Measurements from ENCODE around the gene SPAG4. TPM values are rescaled to one million over a fixed set of nuclear protein-coding genes. Genes with fewer than 3 reads are reported as not detected.

The SPAG4 gene
- total and polyA plus RNA-seq, 2 donors (not counting 1 experiment from before 2014, with no cell fraction given), result 4.3 to 6.6 TPM

DNA sequence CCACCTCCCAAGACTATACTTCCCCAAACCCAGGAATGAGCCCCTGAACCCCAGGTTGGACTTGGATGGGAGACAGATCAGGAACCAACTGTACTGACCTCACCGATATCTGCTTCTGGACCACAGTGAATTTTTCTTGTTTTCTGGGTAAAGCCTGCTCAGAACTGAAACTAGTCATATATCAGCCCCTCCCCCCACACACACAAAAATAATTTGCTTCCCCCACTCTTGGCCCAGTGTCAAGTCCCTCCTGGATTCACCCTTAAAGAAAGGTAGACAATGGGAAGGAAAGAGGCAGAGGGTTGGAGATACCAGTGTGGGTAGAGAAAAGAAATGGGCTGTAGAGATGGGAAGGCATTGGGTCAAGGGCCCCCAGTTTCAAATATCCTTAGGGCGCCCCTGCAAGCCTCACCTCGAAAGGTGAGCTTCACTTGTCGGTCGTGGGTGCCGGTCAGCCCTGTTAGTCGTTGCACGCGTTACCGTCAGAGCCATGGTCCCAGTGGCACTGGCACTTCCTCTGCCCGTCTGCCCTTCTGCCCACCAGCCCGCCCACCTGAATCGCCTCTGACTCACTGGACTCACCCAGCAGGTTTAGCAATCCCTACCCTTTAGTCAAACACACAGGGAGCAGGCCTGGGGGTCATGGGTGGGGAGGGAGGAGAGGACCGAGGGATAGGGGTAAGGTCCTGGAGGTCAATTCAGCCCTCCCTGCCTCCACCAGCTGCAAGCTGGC is 8.5 kb upstream of the SPAG4 start:
- Histone ChIP-seq H3K36me3 (ENCODE audit: control insufficient read depth, insufficient read depth, low read length) (no peaks in the 10 kb centered on the region), H3K4me2 (ENCODE audit: extremely low read depth, insufficient read depth, low read length) (no peak overlapping the region), H3K79me2 (ENCODE audit: control insufficient read depth, insufficient read depth, low read length) (no peaks in the 10 kb centered on the region), H3K9me3 (ENCODE audit: control insufficient read depth, insufficient read depth, low read depth, low read length) (no peaks in the 10 kb centered on the region), H3K4me1 (ENCODE audit: control insufficient read depth, extremely low read depth, insufficient read depth, low read length) (no peaks in the 10 kb centered on the region), H3K4me3 (replicated peaks in 1 of 4; ENCODE audit: control extremely low read depth in 1 of 4, insufficient read depth in 1 of 4, low read depth in 3 of 4, low read length in 4 of 4) (no peak overlapping the region), H4K20me1 (ENCODE audit: control insufficient read depth, extremely low read depth, insufficient read depth, low read length) (no peaks in the 10 kb centered on the region), H3K9ac (ENCODE audit: insufficient read depth, low read length) (no peak overlapping the region), H2AFZ (ENCODE audit: low read length) (no peak overlapping the region), H3K27ac (ENCODE audit: insufficient read depth, low read length) (no peak overlapping the region), H3K27me3 (ENCODE audit: control insufficient read depth, insufficient read depth, low read length) (no peaks in the 10 kb centered on the region)
- no peak for TF ChIP-seq EZH2 (IDR thresholded peaks at IDR 0.05; ENCODE audit: low read length, missing control alignments)
- no peak for TF ChIP-seq CTCF (conservative IDR thresholded peaks at IDR 0.05 in 1 of 2, IDR thresholded peaks at IDR 0.05 in 1 of 2; ENCODE audit: low read depth in 1 of 2, low read length in 2 of 2)
- no peak for DNase-seq (ENCODE audit: low read depth in 2 of 2)

DNA sequence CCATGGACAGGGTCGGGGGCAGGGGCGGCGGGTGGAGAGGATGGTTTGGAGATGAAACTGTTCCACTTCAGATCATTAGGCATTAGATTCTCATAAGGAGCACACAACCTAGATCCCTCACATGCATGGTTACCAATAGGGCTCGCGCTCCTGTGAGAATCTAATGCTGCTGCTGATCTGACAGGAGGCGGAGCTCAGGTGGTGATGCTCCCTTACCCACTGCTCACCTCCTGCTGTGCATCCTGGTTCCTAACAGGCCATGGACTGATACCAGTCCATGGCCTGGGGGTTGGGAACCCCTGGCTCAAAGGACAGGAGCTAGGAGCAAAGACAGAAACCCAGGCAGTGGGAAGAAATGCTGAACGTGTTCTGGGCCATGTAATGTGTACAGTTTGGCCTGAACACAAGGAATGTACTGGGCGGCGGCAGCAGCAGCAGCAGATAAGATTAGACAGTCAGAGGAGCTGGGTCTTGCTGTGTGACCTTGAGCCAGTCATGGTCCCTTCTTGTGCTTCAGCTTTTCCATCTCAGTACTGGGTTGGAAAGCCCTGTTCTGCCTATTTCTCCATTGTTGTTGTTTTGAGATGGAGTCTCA is 4.7 kb upstream of the SPAG4 start:
- Histone ChIP-seq H3K4me1 (ENCODE audit: control insufficient read depth, extremely low read depth, insufficient read depth, low read length) (no peaks in the 10 kb centered on the region), H3K27ac (ENCODE audit: insufficient read depth, low read length) (no peak overlapping the region), H3K9ac (ENCODE audit: insufficient read depth, low read length) (no peak overlapping the region), H3K4me2 (ENCODE audit: extremely low read depth, insufficient read depth, low read length) (no peak overlapping the region), H3K79me2 (ENCODE audit: control insufficient read depth, insufficient read depth, low read length) (no peaks in the 10 kb centered on the region), H2AFZ (ENCODE audit: low read length) (no peak overlapping the region), H3K27me3 (ENCODE audit: control insufficient read depth, insufficient read depth, low read length) (no peaks in the 10 kb centered on the region), H3K4me3 (replicated peaks in 1 of 4; ENCODE audit: control extremely low read depth in 1 of 4, insufficient read depth in 1 of 4, low read depth in 3 of 4, low read length in 4 of 4) (no peak overlapping the region), H3K36me3 (ENCODE audit: control insufficient read depth, insufficient read depth, low read length) (no peaks in the 10 kb centered on the region), H3K9me3 (ENCODE audit: control insufficient read depth, insufficient read depth, low read depth, low read length) (no peaks in the 10 kb centered on the region), H4K20me1 (ENCODE audit: control insufficient read depth, extremely low read depth, insufficient read depth, low read length) (no peaks in the 10 kb centered on the region)
- TF ChIP-seq EZH2 (IDR thresholded peaks at IDR 0.05; ENCODE audit: low read length, missing control alignments) (no peak), CTCF (conservative IDR thresholded peaks at IDR 0.05 in 1 of 2, IDR thresholded peaks at IDR 0.05 in 1 of 2; ENCODE audit: low read depth in 1 of 2, low read length in 2 of 2) (no peak)
- no peak for DNase-seq (ENCODE audit: low read depth in 2 of 2)

GRCh38 chr20:35611482-35611881 is 4.1 kb upstream of the SPAG4 start:
- no peak overlapping the region for H3K9ac ChIP-seq (ENCODE audit: insufficient read depth, low read length)
- H4K20me1 ChIP-seq (ENCODE audit: control insufficient read depth, extremely low read depth, insufficient read depth, low read length), result no peaks in the 10 kb centered on the region
- H2AFZ ChIP-seq (ENCODE audit: low read length), result no peak overlapping the region
- no peak for TF ChIP-seq CTCF (conservative IDR thresholded peaks at IDR 0.05 in 1 of 2, IDR thresholded peaks at IDR 0.05 in 1 of 2; ENCODE audit: low read depth in 1 of 2, low read length in 2 of 2)
- TF ChIP-seq EZH2 (IDR thresholded peaks at IDR 0.05; ENCODE audit: low read length, missing control alignments), result no peak
- H3K4me3 ChIP-seq (replicated peaks in 1 of 4; ENCODE audit: control extremely low read depth in 1 of 4, insufficient read depth in 1 of 4, low read depth in 3 of 4, low read length in 4 of 4), result no peak overlapping the region
- H3K9me3 ChIP-seq (ENCODE audit: control insufficient read depth, insufficient read depth, low read depth, low read length), result no peaks in the 10 kb centered on the region
- H3K4me1 ChIP-seq (ENCODE audit: control insufficient read depth, extremely low read depth, insufficient read depth, low read length), result no peaks in the 10 kb centered on the region
- H3K36me3 ChIP-seq (ENCODE audit: control insufficient read depth, insufficient read depth, low read length), result no peaks in the 10 kb centered on the region
- no peaks in the 10 kb centered on the region for H3K27me3 ChIP-seq (ENCODE audit: control insufficient read depth, insufficient read depth, low read length)
- no peak overlapping the region for H3K4me2 ChIP-seq (ENCODE audit: extremely low read depth, insufficient read depth, low read length)
- no peak for DNase-seq (ENCODE audit: low read depth in 2 of 2)
- no peak overlapping the region for H3K27ac ChIP-seq (ENCODE audit: insufficient read depth, low read length)
- H3K79me2 ChIP-seq (ENCODE audit: control insufficient read depth, insufficient read depth, low read length), result no peaks in the 10 kb centered on the region
